Keratinocyte (primary cell): ENCODE data around the gene PTPRN2.

Experiments used
- EZH2 ChIP-seq: IDR thresholded peaks from one replicate; pipeline ENCODE4 v1.6.1; 2012; ENCODE audit warnings: inconsistent platforms, mild to moderate bottlenecking, low read length, moderate library complexity
- TF ChIP-seq, protein P1 (sequence below), 3 experiments: IDR thresholded peaks in 1 of 3; conservative IDR thresholded peaks in 1 of 3; optimal IDR thresholded peaks in 1 of 3; 2 replicates in 2 of 3; 3 replicates in 1 of 3; pipeline versions ENCODE3 to v1.5.1; 2011; ENCODE audit warnings: low read length in 3 of 3, mild to moderate bottlenecking in 3 of 3, moderate library complexity in 2 of 3, control low read depth in 1 of 3, inconsistent platforms in 1 of 3; ENCODE audit not compliant: insufficient read depth in 2 of 3; ENCODE audit errors: extremely low read depth in 1 of 3

DNA sequence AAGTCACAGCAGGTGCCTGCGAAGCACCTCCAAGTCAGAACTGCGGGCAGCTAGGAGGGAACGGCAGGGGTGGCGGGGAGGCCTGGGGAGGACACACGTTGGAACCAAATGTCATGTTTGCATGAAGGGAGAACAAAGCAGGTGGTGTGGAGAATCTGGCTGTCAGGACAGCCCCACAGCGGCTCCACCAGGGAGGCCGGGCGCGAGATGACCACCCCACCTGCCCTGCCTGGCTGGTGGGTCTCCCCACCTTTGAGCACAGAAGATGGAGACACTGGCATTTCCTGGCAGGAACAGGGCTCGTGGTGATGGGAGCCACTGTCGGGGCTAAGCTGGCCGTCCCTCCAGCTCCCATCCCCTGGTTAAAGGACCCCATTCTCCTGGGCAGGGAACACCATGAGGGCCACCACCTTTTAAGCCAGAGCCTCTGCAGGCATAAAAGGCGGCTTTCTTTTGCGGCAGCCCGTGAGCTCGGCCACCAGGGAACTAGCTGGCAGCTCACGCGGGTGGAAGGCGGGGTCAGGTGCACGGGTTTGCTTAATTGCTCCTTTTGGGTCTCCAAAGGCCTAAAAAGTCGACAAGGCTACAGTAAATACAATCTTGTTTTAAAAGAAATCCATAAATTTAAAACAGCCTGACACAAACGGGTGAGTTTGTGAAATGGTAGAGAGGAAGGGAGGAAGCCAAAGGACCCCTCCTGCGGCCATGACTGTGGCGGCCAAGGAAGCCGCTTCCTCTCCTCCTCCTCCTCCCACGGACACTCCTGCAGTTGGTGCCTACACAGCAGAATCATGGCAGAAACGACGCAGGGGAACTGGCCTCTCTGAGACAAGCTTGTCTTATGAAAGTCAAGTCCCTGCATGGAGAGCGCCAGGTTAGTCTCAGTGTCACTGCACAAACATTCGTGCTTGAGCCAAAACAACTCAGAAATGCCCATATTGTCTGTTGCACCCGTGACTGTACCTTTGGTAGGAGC is 1037.0 kb downstream of the PTPRN2 start:
- TF ChIP-seq, protein P1, sequence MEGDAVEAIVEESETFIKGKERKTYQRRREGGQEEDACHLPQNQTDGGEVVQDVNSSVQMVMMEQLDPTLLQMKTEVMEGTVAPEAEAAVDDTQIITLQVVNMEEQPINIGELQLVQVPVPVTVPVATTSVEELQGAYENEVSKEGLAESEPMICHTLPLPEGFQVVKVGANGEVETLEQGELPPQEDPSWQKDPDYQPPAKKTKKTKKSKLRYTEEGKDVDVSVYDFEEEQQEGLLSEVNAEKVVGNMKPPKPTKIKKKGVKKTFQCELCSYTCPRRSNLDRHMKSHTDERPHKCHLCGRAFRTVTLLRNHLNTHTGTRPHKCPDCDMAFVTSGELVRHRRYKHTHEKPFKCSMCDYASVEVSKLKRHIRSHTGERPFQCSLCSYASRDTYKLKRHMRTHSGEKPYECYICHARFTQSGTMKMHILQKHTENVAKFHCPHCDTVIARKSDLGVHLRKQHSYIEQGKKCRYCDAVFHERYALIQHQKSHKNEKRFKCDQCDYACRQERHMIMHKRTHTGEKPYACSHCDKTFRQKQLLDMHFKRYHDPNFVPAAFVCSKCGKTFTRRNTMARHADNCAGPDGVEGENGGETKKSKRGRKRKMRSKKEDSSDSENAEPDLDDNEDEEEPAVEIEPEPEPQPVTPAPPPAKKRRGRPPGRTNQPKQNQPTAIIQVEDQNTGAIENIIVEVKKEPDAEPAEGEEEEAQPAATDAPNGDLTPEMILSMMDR (optimal IDR thresholded peaks at IDR 0.05 in 1 of 3, IDR thresholded peaks at IDR 0.05 in 1 of 3, conservative IDR thresholded peaks at IDR 0.05 in 1 of 3; ENCODE audit: extremely low read depth in 1 of 3, insufficient read depth in 2 of 3, low read length in 3 of 3): no peak
- no peak for TF ChIP-seq EZH2
